ENCODE measurements around the gene ISM2.

- TF ChIP-seq EZH2phosphoT487 (IDR thresholded peaks at IDR 0.05; ENCODE audit: insufficient read depth, low read depth) (no peak), EZH2 (IDR thresholded peaks at IDR 0.05; ENCODE audit: insufficient read depth, poor library complexity, severe bottlenecking) (no peak)
Measured at GRCh38 chr14:77485901-77486678, 12.5 kb downstream of the ISM2 start.
